ENCODE measurements around the gene ZFYVE28.
A peak's percentile ranks its signal among the peaks of the same experiment; 100 is the strongest.

ZFYVE28 gene

DNA sequence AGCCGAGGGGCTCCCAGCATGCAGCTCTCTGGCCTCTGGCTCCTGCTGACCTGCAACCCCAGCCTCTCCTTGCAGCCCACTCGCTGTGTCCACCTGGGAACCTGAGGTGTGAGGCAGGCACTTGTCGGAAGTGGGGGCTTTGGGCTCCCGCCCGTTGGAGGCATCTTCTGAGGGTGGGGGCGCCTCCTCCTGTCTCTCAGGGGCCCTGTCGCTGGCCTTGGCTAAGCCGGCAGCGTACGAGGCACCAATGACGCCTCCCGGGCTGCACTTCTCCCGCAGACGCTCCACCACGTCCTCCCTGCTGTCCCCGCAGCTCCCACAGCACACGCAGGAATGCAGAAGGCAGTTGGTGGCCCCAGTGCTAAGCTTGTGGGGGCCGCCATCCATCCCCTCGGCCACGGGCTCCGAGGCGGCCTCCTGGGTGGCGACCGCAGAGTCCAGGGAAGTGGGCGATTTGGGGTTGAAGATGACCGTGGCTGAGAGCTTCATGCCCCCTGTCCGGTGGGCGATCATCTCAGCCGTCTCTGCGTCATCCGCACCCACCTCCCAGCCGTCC is 114.0 kb downstream of the ZFYVE28 start:
- no peak overlapping the region for H3K27ac ChIP-seq
- no peak for TF ChIP-seq CTCF (IDR thresholded peaks at IDR 0.05)
- peaks cover 0 to 14% (median 11%) of the 10 kb centered on the region in 3 donors for H3K36me3 ChIP-seq
- H3K4me3 ChIP-seq: no peak overlapping the region
- intact Hi-C loops (cut with DNase I; ENCODE audit: low total_unique reads): no loop called here
- H3K4me1 ChIP-seq: peaks cover 0 to 6% (median 0%) of the 10 kb centered on the region in 4 donors
- peaks cover 0 to 8% (median 0%) of the 10 kb centered on the region in 3 donors for H3K9me3 ChIP-seq
- no peaks in the 10 kb centered on the region for H3K27me3 ChIP-seq
- DNase-seq: no peak

DNA sequence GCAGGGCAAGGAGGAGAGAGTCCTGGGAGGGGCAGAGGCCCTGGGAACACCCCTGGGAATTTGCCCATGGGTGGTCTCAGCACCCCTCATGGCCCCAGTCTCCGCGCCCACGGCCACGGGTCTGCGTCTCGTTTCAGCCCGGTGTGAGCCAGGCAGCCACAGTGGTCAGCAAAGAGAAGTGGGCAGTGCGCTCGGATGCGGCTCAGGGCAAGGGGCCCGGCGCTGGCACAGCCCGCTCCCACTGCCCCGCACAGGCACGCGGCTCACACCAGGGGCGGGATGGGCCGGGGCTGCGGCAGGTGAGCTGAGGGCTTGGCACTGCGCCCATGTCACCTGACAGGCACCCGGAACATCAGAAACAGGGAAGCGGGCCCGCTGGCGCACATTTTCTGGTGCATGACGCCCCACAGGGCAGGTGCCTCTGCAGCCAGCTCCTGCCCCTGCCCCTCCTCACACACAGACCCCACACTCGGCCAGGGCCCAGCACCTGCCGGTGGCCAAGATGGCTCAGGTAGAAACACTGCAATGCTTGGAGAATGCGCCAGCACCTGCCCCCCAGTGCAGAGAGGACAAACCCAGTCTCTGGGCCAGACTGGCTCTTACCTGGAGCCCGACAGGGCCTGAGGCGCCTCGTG is 114.6 kb downstream of the ZFYVE28 start:
- no peak for TF ChIP-seq CTCF (IDR thresholded peaks at IDR 0.05)
- intact Hi-C loops (cut with DNase I; ENCODE audit: low total_unique reads): no loop called here
- peaks cover 0 to 6% (median 0%) of the 10 kb centered on the region in 4 donors for H3K4me1 ChIP-seq
- H3K4me3 ChIP-seq: no peak overlapping the region
- H3K36me3 ChIP-seq: peaks cover 0 to 14% (median 11%) of the 10 kb centered on the region in 3 donors
- DNase-seq: peak in 1 of 2 donors; percentile 51
- H3K27ac ChIP-seq: no peak overlapping the region
- no peaks in the 10 kb centered on the region for H3K27me3 ChIP-seq
- H3K9me3 ChIP-seq: peaks cover 0 to 7% (median 0%) of the 10 kb centered on the region in 3 donors

DNA sequence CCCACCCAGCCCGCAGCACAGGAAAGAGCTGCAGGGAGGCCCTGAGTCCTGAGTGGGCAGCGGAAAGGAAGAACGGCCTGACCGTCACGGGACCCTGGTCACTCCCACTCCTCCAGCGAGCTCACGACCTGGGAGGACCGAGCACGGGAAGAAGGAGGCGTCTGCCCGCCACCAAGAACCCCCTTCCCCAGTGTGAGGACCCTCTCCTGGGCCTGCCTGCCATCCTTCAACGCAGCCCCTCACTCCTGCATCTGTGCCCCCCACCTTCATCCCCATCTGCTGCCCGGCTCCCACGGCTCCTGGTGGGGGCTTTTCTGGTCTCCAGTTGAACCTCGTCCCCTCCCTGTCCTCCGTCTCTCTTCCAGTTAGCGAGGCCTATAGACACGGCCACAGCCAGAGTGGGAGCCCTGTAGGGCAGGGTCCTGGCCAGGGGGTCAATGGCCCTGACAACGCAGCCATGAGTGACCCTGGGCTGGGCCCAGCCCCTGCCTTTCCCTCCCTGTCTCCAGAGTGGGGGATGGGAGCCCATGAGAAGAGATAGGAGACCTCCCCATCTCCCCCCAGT is 115.2 kb downstream of the ZFYVE28 start:
- no peak overlapping the region for H3K27ac ChIP-seq
- intact Hi-C loops (cut with DNase I; ENCODE audit: low total_unique reads): no loop called here

DNA sequence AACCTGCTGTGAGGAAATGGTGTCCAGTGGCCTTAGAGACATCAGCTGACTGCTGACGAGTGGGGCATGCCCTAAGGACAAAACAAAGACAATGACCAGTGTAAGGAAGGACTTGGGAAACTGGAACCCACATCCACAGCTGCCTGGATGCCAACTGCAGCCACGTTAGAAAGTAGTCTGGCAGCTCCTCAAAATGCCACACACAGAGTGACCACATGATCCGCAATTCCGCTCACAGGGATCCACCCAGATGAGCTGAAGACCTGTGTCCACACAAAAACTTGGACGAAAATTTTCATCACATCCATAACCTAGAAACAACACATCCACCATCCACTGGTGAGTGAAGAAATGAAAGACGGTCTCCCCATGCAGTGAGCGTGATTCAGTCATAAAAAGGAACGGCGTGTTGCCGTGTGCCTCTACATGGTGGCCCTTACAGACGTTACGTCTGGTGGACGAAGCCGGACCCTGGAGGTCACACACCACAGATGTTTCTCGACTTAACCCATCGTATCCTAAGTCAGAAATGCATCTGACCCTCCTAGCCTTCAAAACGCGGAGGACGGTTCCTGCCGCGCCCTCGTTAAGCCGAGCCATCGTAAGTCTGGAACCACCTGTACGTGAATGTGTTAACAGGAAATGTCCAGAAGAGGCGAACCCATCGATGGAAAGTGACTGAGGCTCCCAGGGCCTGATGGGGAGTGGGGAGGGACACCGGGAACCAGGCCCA is 115.9 kb downstream of the ZFYVE28 start:
- Histone ChIP-seq H3K27ac (no peak overlapping the region), H3K4me1 (peaks cover 0 to 6% (median 0%) of the 10 kb centered on the region in 4 donors), H3K36me3 (peaks cover 0 to 14% (median 11%) of the 10 kb centered on the region in 3 donors), H3K27me3 (no peaks in the 10 kb centered on the region), H3K4me3 (no peak overlapping the region), H3K9me3 (peaks cover 0 to 7% (median 0%) of the 10 kb centered on the region in 3 donors)
- intact Hi-C loops (cut with DNase I; ENCODE audit: low total_unique reads): no loop called here
- DNase-seq: peak in 1 of 2 donors; percentile 34
- TF ChIP-seq CTCF (IDR thresholded peaks at IDR 0.05): no peak

More for the DNA sequence above, 115.2 kb downstream of the ZFYVE28 start:
- H3K4me3 ChIP-seq: no peak overlapping the region
- H3K36me3 ChIP-seq: peaks cover 0 to 14% (median 11%) of the 10 kb centered on the region in 3 donors
- H3K9me3 ChIP-seq: peaks cover 0 to 7% (median 0%) of the 10 kb centered on the region in 3 donors
- no peak for TF ChIP-seq CTCF (IDR thresholded peaks at IDR 0.05)
- no peaks in the 10 kb centered on the region for H3K27me3 ChIP-seq
- peak in 1 of 2 donors; percentile 62 for DNase-seq
- peaks cover 0 to 6% (median 0%) of the 10 kb centered on the region in 4 donors for H3K4me1 ChIP-seq

DNA sequence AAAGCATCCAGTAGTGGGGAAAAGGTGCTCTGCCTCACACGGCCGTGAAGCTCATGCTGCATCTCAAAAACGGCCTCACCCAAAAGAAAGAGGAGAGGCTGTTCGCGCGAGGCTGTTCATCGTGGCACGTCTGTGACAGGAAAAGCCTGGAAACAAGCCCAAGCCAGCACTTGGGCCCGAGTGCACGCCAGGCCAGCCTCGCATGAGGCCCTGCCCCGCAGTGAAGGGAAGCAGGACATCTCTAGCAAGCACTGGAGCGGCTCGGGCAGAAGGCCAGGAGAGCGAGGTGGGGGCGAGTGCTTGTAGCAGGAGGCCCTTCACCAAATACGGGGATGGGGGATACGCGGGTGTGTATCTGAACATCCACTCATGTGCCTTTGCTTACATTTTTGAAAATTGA is 116.6 kb downstream of the ZFYVE28 start:
- Histone ChIP-seq H3K4me3 (no peak overlapping the region), H3K36me3 (peaks cover 0 to 17% (median 14%) of the 10 kb centered on the region in 3 donors), H3K27ac (no peak overlapping the region), H3K27me3 (no peaks in the 10 kb centered on the region), H3K4me1 (peaks cover 0 to 6% (median 0%) of the 10 kb centered on the region in 4 donors), H3K9me3 (peaks cover 0 to 2% (median 0%) of the 10 kb centered on the region in 3 donors)
- intact Hi-C loops (cut with DNase I; ENCODE audit: low total_unique reads): no loop called here
- TF ChIP-seq CTCF (IDR thresholded peaks at IDR 0.05): no peak
- peak in 1 of 2 donors; percentile 66 for DNase-seq

All from tibial artery (tissue), 4 donors.